ENCODE data around the gene MIS18A.

MIS18A gene

DNA sequence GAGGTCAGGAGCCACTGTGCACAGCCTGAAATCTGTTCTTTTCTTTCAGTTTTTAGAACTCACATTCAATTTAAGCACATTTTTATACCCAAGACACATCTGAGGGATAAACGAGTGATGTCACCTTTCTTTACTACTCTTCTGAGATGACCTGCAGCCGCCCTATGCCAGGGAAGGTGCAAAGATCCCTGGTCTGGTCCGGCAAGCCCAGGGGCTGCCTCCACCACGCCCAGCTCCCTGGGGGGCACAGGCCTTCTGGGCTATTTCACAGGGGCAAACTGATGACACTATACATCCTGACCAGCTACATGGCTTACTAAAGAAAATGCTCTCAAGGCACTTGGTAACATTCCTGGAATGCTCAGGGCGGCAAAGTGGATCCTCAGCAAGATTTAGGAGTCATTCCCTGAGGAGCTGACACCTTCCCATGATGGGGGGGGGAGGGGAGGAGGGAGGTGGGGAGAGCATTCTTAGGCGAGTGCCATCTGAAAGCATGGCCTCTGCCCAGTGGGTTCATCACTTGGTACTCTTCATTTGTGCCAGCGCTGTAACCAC is 31.1 kb upstream of the MIS18A start:
- Histone ChIP-seq H3K9me3 (no peaks in the 10 kb centered on the region), H3K36me3 (peaks cover 42% of the 10 kb centered on the region), H3K27me3 (no peaks in the 10 kb centered on the region), H3K4me1 (no peaks in the 10 kb centered on the region), H3K4me3 (ENCODE audit: low read depth, low read length) (no peak overlapping the region)
- TF ChIP-seq, protein P1, sequence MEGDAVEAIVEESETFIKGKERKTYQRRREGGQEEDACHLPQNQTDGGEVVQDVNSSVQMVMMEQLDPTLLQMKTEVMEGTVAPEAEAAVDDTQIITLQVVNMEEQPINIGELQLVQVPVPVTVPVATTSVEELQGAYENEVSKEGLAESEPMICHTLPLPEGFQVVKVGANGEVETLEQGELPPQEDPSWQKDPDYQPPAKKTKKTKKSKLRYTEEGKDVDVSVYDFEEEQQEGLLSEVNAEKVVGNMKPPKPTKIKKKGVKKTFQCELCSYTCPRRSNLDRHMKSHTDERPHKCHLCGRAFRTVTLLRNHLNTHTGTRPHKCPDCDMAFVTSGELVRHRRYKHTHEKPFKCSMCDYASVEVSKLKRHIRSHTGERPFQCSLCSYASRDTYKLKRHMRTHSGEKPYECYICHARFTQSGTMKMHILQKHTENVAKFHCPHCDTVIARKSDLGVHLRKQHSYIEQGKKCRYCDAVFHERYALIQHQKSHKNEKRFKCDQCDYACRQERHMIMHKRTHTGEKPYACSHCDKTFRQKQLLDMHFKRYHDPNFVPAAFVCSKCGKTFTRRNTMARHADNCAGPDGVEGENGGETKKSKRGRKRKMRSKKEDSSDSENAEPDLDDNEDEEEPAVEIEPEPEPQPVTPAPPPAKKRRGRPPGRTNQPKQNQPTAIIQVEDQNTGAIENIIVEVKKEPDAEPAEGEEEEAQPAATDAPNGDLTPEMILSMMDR (IDR thresholded peaks at IDR 0.05; ENCODE audit: low read depth, low read length) = no peak
- DNase-seq = no peak

GRCh38 chr21:32308696-32309095 is 29.8 kb upstream of the MIS18A start:
- Histone ChIP-seq H3K27me3 (no peaks in the 10 kb centered on the region), H3K9me3 (no peaks in the 10 kb centered on the region), H3K4me1 (no peaks in the 10 kb centered on the region), H3K4me3 (ENCODE audit: low read depth, low read length) (no peak overlapping the region), H3K36me3 (peaks cover 34% of the 10 kb centered on the region)
- TF ChIP-seq, protein P1 (IDR thresholded peaks at IDR 0.05; ENCODE audit: low read depth, low read length) = no peak
- no peak for DNase-seq

- H3K4me3 ChIP-seq (ENCODE audit: low read depth, low read length) = no peak overlapping the region
- no peak for DNase-seq
- no peaks in the 10 kb centered on the region for H3K27me3 ChIP-seq
- H3K36me3 ChIP-seq = peaks cover 33% of the 10 kb centered on the region
- TF ChIP-seq, protein P1 (IDR thresholded peaks at IDR 0.05; ENCODE audit: low read depth, low read length) = no peak
- H3K4me1 ChIP-seq = no peaks in the 10 kb centered on the region
- no peaks in the 10 kb centered on the region for H3K9me3 ChIP-seq
Observed at GRCh38 chr21:32307706-32308105, 28.9 kb upstream of the MIS18A start.

GRCh38 chr21:32306021-32306780 is 27.4 kb upstream of the MIS18A start:
- Histone ChIP-seq H3K4me1 (no peaks in the 10 kb centered on the region), H3K9me3 (no peaks in the 10 kb centered on the region), H3K36me3 (peaks cover 19% of the 10 kb centered on the region), H3K4me3 (ENCODE audit: low read depth, low read length) (no peak overlapping the region), H3K27me3 (no peaks in the 10 kb centered on the region)
- TF ChIP-seq, protein P1 (IDR thresholded peaks at IDR 0.05; ENCODE audit: low read depth, low read length) = 0 out of 2 replicates have a peak, but pooled peaks have one; percentile 10
- DNase-seq = no peak

DNA sequence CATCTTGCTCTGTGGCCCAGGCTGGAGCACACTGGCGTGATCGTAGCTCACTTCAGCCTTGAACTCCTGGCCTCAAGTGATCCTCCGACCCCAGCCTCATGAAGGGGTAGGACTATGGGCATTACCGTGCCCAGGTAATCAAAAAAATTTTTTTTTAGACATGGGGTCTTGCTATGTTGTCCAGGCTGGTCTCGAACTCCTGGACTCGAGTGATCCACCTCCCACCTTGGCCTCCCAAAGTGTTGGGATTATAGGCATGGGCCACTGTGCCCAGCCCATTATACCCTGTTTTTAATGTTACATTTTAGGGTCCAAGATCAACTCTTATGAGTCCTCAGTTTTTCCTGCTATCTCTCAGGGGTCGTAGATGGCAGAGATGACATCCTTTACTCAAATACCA is 26.1 kb upstream of the MIS18A start:
- TF ChIP-seq, protein P1 (IDR thresholded peaks at IDR 0.05; ENCODE audit: low read depth, low read length) = no peak
- H3K4me3 ChIP-seq (ENCODE audit: low read depth, low read length) = no peak overlapping the region
- H3K36me3 ChIP-seq = peaks cover 15% of the 10 kb centered on the region

DNA sequence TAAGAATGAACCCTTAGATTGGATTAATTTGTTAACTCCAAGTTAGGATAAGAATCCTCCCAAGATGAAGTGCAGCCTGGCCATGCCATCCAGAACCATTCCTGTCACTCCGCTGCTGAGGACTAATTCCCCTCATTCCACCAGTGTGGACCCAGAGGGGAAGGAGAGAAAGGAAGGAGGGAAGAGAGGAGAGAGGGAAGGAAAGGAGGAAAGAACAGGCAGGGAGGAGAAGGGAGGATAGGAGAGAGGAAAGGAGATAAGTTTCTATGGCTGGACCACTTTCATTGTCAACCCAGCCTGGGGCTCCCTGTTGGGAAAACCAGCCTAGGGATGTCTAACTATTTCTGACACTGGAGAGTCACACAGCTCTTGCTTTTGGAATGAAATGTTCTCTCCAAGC is 24.5 kb upstream of the MIS18A start:
- Histone ChIP-seq H3K36me3 (peaks cover 11% of the 10 kb centered on the region), H3K27me3 (no peaks in the 10 kb centered on the region), H3K4me1 (no peaks in the 10 kb centered on the region), H3K9me3 (no peaks in the 10 kb centered on the region), H3K4me3 (ENCODE audit: low read depth, low read length) (no peak overlapping the region)
- DNase-seq = no peak
- TF ChIP-seq, protein P1 (IDR thresholded peaks at IDR 0.05; ENCODE audit: low read depth, low read length) = no peak

More for the DNA sequence above, 26.1 kb upstream of the MIS18A start:
- DNase-seq = no peak
- Histone ChIP-seq H3K9me3 (no peaks in the 10 kb centered on the region), H3K27me3 (no peaks in the 10 kb centered on the region), H3K4me1 (no peaks in the 10 kb centered on the region)

All from BE2C (cell line).